Fibroblast of skin of right quadriceps (primary cell): ENCODE results near the gene PPP1R18.
"Not testable (repeated sequence)": the region's sequence is repeated elsewhere in the genome, so short reads cannot be mapped to it uniquely, and the experiment has no call there.

ENCODE experiments used
- DNase-seq: peaks from one replicate; pipeline ENCODE4 v3.0.0-alpha.2; 2013

The PPP1R18 gene

GRCh38 chr6:30657922-30658321 is 28.5 kb downstream of the PPP1R18 start:
- DNase-seq = not testable (repeated sequence)

GRCh38 chr6:30657454-30657853 is 29.0 kb downstream of the PPP1R18 start:
- no peak for DNase-seq

DNA sequence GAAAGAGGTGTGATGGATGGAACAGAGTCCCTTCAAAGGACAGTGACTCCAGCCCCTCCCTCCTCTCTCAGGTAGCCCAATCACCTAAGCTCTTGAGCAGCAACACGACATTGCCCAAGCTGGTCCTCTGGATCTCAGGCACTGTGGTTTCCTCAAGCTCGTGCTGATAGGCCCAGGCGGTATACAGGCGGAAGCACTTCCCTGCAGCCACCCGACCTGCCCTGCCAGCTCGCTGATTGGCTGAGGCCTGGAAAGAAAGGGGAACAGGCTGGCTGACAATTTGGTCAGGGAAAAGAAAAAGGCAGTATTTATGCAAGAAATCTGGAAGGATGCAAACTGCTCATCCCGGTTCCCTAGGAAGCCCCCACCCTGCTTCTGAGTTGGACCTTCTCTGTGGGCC is 29.9 kb downstream of the PPP1R18 start:
- no peak for DNase-seq

DNA sequence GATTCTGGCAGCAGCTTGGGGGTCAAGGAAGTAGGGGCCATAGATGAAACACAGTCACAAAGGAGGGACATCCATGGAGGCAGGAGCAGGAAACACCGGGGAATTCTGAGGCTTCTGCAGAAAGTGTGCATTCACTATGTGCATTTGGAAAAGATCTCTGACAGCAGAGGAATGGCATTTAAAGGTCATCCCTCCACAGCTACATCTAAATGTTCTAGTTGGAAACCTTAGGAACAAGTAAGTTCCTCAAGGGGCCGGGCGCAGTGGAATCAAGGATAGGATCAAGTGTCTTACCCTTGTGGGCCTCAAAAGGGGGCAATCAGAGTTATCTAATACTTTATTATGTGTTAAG is 30.7 kb downstream of the PPP1R18 start:
- DNase-seq = no peak

DNA sequence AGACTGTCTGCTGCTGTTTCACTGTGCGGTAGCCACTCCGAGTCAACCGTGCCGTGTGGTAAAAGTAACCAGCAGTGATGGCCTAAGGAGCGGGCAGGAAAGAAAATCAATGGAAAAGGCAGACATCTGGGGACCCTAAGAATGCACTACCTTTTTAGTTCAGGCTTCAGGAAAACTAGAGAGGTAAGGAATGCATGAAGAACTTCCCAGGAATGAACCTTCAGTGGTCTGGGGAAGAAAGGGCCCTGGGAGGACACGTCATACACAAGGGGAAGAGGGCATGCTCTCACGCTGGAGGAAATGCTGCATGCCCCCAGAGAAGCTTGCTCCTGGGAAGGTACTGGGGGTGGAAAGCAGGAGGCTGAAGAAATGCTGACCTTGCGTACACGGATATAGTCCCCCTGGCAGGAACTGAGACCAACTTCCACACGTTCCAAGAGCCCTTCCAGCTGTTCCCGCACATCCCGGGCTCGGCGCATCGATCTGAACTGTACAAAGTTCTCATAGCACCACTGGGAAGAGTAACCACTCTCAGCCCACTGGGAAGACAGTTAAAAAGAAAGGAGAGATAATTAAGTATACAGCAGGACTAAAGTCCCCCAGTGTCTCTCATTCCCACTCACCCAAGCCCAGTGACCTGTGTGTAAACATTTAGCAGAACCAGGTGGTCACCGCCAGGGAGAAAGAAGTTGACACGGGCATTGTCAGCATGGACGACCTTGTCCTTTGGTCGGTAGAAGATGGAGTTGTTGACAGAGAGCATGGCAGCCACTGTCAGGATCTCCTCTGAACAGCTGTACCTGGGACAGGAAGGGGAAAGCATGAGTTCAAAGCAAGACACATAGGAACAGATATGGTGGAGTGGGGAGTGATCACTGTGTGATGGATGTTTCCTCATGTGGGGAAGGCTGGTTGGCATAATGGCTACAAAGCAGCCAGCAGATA is 31.4 kb downstream of the PPP1R18 start:
- DNase-seq = no peak

DNA sequence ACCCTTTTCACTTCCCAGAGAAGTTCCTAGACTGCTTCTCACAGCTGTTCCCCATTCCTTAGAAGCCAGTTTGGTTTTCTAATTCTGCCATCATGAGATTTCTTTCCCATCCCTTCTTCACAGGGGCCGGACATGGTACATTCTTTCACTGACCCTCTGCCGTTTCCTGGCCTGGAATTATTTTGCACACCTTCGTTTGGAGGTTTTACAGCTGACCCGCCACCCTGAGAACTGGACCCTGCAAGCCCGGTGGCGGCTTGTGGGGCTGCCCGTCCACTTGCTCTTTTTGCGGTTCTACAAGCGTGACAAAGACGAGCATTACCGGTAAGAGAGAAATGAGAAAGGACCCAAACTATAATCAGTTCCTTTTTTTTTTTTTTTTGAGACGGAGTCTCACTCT is 35.3 kb downstream of the PPP1R18 start:
- no peak for DNase-seq

GRCh38 chr6:30647242-30648116 is 39.0 kb downstream of the PPP1R18 start:
- peak; percentile 47 for DNase-seq

- DNase-seq = peak; percentile 90
Measured at GRCh38 chr6:30646450-30647241, 39.8 kb downstream of the PPP1R18 start, which contains the start of gene C6orf136. Gene C6orf136, plus strand, starts transcription at chr6:30647133. Its CDS starts 99 bp downstream, at chr6:30647232.

- DNase-seq = no peak
Measured at GRCh38 chr6:30645989-30646388, 40.5 kb downstream of the PPP1R18 start.

DNA sequence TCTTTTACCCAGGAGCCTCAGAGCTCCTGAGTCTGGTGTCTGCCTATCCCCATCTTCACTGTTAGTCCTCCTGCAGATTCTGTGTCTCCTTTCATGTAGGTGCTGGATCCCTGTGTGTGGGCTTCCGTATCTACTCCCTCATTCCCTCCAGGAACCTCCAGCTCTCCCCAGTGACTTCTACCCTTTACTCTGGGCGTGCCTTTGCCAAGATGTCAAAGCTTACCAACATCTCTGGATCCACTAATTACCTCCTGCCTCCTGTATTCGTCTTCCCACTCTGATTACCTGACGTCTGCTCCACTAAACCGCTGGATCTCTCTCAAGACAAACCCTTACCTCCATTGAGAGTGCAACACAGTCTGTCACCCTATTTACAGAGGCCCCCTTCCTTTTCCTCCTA is 41.7 kb downstream of the PPP1R18 start:
- DNase-seq = no peak

GRCh38 chr6:30643656-30644055 is 42.8 kb downstream of the PPP1R18 start:
- DNase-seq = no peak

DNA sequence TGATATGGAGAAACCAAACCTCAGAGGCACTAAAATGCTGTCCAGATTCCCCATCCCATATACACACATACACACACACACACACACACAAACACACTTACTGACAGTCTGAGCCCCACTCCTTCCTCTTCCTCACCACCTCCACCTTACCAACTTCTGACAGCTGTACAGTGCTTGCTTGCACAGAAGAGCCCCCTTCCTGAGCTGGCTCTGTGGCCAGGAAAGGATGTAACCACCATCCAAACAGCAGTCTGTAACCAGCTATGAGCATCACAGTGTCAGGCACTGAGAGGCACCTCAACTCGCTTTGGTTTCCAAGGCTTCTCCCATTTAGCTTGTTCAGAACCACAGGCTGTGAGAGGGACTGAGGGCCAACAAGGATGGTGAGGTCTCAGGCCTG is 45.4 kb downstream of the PPP1R18 start:
- no peak for DNase-seq

GRCh38 chr6:30640481-30640880 is 46.0 kb downstream of the PPP1R18 start:
- DNase-seq = no peak

DNA sequence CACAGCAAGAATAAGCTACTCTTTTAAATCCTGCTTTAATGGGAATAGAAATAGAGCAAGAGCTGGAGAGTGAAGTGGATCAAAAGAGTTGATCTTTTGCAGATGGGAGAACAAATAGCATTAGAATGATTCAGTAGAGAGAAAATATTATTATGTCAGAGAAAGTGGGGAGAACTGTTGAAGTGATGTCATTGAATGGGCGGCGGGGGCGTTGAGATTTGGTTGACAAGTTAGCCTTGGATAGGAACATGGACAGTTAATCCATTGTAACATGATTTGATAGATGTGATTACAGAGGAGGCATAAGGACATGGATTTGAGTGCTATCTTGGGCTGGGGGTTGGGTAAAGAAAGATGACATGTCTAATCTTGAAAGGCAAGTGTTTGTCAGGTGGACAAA is 50.6 kb downstream of the PPP1R18 start:
- no peak for DNase-seq

- DNase-seq = peak; percentile 76
Measured at GRCh38 chr6:30626484-30627366, 59.7 kb downstream of the PPP1R18 start, which contains the start of gene ATAT1. Gene ATAT1, plus strand, starts transcription at chr6:30626874.
